Type B pancreatic cell (in vitro differentiated cells): ENCODE data around the gene NIPAL4. TPM values are rescaled to one million over a fixed set of nuclear protein-coding genes. Genes with fewer than 3 reads are reported as not detected.

Experiments used
- DNase-seq: peaks from one replicate; pipeline ENCODE4 v3.0.0; 2021; ENCODE audit warnings: mixed read lengths; ENCODE audit not compliant: unreplicated experiment; ENCODE audit errors: extremely low spot score
- H3K27ac Mint-ChIP-seq: 2 replicates; pipeline ENCODE4 v1.8.0; 2021; ENCODE audit warnings: mild to moderate bottlenecking, mixed read lengths
- H3K27me3 Mint-ChIP-seq: 2 replicates; pipeline ENCODE4 v1.8.0; 2021; ENCODE audit warnings: mixed read lengths
- H3K36me3 Mint-ChIP-seq: 2 replicates; pipeline ENCODE4 v1.8.0; 2021; ENCODE audit warnings: mixed read lengths
- H3K4me1 Mint-ChIP-seq: one replicate; pipeline ENCODE4 v1.8.0; 2021; ENCODE audit warnings: mixed read lengths; ENCODE audit not compliant: unreplicated experiment
- H3K4me3 Mint-ChIP-seq: 2 replicates; pipeline ENCODE4 v1.8.0; 2021; ENCODE audit warnings: mild to moderate bottlenecking, mixed read lengths
- H3K9me3 Mint-ChIP-seq: 2 replicates; pipeline ENCODE4 v1.8.0; 2021; ENCODE audit warnings: mixed read lengths
- total RNA-seq: library from RNA; stranded (reverse); gene quantifications from 2 replicates; pipeline ENCODE4 v1.2.1, GENCODE V29; 2021; ENCODE audit warnings: low replicate concordance
- TF ChIP-seq, protein P1 (sequence below): fragments of 200-600 bp; sonication (generic); conservative IDR thresholded peaks from 2 replicates; pipeline ENCODE4 v1.5.0; 2021; ENCODE audit warnings: antibody characterized with exemption, mild to moderate bottlenecking

NIPAL4 gene
- total RNA-seq, 1 donor from 2014 or later, result 0.46 TPM

DNA sequence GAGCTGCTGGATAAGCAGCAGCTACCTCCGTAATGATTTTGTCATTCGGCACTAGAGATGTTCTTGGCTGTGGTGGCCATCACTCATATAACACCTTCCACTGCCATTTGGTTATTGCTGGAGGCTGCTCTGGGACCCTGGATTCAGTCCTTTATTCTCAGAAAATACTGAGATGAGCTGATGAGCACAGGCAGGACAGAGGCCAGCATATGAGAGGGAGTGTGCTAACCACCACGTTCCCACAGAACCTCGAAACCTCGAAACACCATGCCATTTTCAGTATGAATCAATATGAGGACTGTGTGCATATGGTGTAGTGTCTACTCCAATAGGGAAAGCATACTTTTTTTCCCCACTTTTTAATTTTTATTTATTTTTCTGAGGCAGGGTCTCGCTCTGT, 59.0 kb downstream of the NIPAL4 start:
- TF ChIP-seq, protein P1, sequence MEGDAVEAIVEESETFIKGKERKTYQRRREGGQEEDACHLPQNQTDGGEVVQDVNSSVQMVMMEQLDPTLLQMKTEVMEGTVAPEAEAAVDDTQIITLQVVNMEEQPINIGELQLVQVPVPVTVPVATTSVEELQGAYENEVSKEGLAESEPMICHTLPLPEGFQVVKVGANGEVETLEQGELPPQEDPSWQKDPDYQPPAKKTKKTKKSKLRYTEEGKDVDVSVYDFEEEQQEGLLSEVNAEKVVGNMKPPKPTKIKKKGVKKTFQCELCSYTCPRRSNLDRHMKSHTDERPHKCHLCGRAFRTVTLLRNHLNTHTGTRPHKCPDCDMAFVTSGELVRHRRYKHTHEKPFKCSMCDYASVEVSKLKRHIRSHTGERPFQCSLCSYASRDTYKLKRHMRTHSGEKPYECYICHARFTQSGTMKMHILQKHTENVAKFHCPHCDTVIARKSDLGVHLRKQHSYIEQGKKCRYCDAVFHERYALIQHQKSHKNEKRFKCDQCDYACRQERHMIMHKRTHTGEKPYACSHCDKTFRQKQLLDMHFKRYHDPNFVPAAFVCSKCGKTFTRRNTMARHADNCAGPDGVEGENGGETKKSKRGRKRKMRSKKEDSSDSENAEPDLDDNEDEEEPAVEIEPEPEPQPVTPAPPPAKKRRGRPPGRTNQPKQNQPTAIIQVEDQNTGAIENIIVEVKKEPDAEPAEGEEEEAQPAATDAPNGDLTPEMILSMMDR, result no peak
- no peak for DNase-seq
- H3K27me3 Mint-ChIP-seq, result peaks cover 3% of the 10 kb centered on the region
- peaks cover 8% of the 10 kb centered on the region for H3K4me1 Mint-ChIP-seq
- no peaks in the 10 kb centered on the region for H3K36me3 Mint-ChIP-seq
- no peaks in the 10 kb centered on the region for H3K9me3 Mint-ChIP-seq
- H3K4me3 Mint-ChIP-seq, result no peak overlapping the region
- no peak overlapping the region for H3K27ac Mint-ChIP-seq

DNA sequence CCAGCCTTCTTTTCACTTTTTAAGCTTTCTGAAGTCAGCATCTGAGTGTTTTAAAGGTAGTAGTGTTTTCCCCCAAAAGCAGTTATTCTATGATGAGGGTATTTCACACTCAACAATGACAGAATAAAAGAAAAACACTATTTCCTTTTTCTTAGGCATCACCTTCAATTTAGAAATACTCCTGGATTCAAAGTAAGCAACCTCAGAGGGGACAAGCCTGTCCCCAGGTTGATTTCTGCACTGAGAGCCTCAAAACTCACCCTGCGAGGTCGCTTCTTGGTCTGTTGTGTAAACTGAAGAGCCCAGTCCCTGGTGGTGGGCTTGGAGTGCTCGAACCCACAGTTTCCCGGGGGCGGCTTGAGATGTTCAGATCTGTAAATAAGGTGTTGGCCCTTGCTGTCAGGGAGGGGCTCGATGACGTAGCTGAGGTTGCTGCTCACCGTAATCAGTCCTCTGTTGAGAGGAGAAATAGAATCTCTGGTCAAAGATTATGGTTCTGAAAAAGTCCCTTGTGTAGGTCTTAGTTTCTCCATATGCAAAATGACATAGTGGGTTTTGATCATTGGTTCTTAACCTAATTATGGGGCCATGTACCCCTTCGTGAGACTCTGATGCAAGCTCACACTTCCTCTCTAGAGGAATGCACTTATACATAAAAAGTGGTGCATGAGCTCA, 59.7 kb downstream of the NIPAL4 start:
- Mint-ChIP-seq H3K4me1 (peaks cover 8% of the 10 kb centered on the region), H3K27me3 (peaks cover 3% of the 10 kb centered on the region), H3K36me3 (no peaks in the 10 kb centered on the region), H3K4me3 (no peak overlapping the region), H3K27ac (no peak overlapping the region), H3K9me3 (no peaks in the 10 kb centered on the region)
- DNase-seq, result no peak
- TF ChIP-seq, protein P1, result no peak

DNA sequence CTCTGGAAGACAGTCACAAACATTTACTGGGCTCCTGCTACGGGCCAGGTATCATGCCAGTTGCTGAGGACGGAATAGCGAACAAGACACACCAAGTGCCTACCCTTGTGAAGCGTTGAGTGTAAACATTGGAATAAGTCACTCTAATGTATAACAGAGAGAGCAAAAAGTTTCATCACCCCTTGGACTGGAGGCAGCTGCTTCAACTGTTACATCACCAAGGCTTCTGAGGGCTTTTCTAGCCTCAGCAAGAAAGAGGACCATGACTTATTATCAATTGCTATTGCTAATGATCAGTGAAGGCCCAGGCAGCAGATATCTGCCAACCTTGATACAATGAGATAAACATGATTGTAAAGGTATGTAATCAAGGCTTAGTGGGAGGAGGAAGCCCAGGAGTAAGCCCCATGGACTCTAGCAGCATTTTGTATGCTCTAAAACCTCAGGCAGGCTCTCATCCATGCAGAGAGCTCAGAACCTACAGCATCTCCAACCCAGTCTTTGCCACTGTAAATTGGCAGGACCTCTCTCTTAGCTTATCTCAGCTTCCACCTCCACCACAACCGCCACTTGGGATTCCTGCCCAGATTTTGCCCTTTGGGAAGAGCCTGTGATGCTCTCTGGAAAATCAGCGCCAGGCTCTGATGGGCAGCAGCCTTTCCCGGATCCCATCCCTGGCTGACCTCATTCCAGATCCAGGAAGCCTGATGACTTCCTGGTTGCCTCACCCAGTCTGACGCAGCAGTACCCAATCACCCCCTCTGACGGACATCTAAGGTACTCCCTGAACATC, 61.1 kb downstream of the NIPAL4 start:
- Mint-ChIP-seq H3K27ac (no peak overlapping the region), H3K9me3 (no peaks in the 10 kb centered on the region), H3K4me3 (no peak overlapping the region), H3K36me3 (no peaks in the 10 kb centered on the region), H3K4me1 (peaks cover 12% of the 10 kb centered on the region), H3K27me3 (peaks cover 3% of the 10 kb centered on the region)
- DNase-seq, result no peak
- TF ChIP-seq, protein P1, result no peak

DNA sequence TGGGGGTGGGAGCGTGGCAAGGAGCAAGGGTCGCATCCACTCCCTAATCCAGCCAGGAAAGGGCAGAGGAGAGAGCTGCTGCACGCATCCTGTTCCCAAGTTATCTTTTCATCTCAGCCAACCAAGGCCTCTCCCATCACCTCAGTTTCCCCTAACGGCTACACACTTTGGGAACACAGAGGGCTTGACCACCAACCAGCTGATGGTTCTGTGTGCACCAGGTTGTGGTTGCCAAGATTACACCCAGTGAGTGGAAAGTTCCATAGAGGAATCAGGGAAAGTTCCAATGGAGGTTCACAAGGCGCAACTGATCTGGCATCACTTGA, 61.7 kb downstream of the NIPAL4 start:
- H3K4me1 Mint-ChIP-seq, result peaks cover 8% of the 10 kb centered on the region
- H3K9me3 Mint-ChIP-seq, result no peaks in the 10 kb centered on the region
- DNase-seq, result no peak
- TF ChIP-seq, protein P1, result no peak
- no peak overlapping the region for H3K27ac Mint-ChIP-seq
- H3K27me3 Mint-ChIP-seq, result peaks cover 3% of the 10 kb centered on the region
- H3K4me3 Mint-ChIP-seq, result no peak overlapping the region
- H3K36me3 Mint-ChIP-seq, result no peaks in the 10 kb centered on the region

DNA sequence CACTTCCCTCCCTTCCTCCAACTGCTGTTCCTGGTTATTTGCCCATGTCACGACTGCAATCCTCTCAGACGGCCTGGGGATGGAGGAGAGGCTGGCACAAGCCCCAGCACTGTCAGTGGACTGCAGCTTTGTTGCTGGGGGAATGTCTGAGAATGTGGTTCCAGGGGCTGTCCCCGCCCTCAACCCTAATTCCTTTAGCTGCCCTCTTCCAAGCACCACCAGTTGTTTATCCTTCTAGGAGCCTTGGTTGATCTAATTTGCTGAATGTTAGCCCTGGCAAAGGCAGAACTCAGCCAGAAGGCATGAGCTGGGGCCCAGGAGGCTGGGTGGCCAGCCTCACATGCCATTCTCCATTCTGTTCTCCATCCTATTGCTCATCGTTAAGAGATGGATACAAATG, 64.0 kb downstream of the NIPAL4 start:
- no peak overlapping the region for H3K27ac Mint-ChIP-seq
- peaks cover 3% of the 10 kb centered on the region for H3K36me3 Mint-ChIP-seq
- H3K27me3 Mint-ChIP-seq, result peaks cover 4% of the 10 kb centered on the region
- TF ChIP-seq, protein P1, result no peak
- H3K9me3 Mint-ChIP-seq, result no peaks in the 10 kb centered on the region
- H3K4me3 Mint-ChIP-seq, result no peak overlapping the region
- H3K4me1 Mint-ChIP-seq, result peaks cover 14% of the 10 kb centered on the region
- no peak for DNase-seq

Other genes starting within 250 kb of the NIPAL4 start
- gene CYFIP2, start 194.1 kb upstream of the NIPAL4 start, total RNA-seq, result 59.4 and 61.4 TPM in 2 replicates
- 9.3 and 15.8 TPM in 2 replicates for gene ADAM19, start 115.6 kb downstream of the NIPAL4 start, total RNA-seq
- not detected in 2 replicates for gene SOX30, start 192.2 kb downstream of the NIPAL4 start, total RNA-seq
- not detected in 2 replicates for gene C5orf52, start 211.3 kb downstream of the NIPAL4 start, total RNA-seq